Activated naive CD8-positive, alpha-beta T cell (primary cell): ENCODE data around the gene DCP1A.
"Not testable (repeated sequence)": the region's sequence is repeated elsewhere in the genome, so short reads cannot be mapped to it uniquely, and the experiment has no call there.

Source experiments
- H3K27ac Mint-ChIP-seq: one replicate; pipeline ENCODE4 v1.8.0; 2021; ENCODE audit warnings: mixed read lengths
- H3K27me3 Mint-ChIP-seq: one replicate; pipeline ENCODE4 v1.8.0; 2021; ENCODE audit warnings: mixed read lengths
- H3K36me3 Mint-ChIP-seq: one replicate; pipeline ENCODE4 v1.8.0; 2021; ENCODE audit warnings: mixed read lengths
- H3K4me1 Mint-ChIP-seq: one replicate; pipeline ENCODE4 v1.8.0; 2021; ENCODE audit warnings: low read depth, mixed read lengths
- H3K4me3 Mint-ChIP-seq: one replicate; pipeline ENCODE4 v1.8.0; 2021; ENCODE audit warnings: mild to moderate bottlenecking, mixed read lengths
- H3K9me3 Mint-ChIP-seq: one replicate; pipeline ENCODE4 v1.8.0; 2021; ENCODE audit warnings: low read depth, mixed read lengths

Gene DCP1A

DNA sequence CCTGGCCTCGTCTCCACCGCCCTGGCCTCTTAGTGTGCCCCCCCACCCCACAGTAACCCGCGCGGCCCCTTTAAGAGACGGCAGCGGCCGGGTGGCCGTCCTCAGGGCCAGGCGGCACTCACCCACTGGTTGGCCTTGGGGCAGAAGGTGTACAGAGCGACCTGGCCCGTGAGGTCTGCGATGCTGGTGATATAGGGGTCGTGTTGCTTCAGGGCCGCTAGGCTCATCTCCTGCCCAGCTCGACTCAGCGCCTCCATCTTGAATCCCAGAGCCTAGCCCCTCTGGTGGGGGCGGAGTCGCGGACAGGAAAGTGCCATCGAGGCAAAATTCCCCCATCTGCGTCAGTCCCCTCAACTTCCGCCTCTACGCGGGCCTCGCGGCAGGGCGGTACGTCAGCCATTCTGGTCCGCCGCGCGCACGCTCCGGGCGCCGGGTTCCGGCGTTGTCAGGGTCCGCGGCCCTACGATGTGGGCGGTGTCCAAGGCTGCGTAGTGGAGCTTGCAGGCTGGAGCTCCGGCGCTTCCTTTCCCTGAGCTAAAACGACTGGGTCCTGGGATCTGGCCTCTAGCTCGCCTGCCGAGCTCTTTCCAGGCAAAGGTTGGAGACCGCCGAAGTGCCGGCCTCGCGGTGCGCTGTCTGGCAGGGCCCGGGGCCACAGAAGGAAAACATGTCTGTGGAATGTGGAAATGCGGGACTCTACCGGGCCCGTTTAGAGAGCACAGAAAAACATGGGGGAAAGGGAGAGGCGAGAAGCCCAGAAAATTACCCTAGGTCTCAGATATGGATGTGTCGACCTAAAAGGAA lies at the start of gene DCP1A:
DCP1A (minus strand) TSS at position 283 of the 804 bp plus-strand sequence; CDS start at position 257, 26 bp downstream.
- Mint-ChIP-seq H3K27ac (peak within 1 kb of the TSS; percentile 98), H3K4me1 (peaks cover 35% of the 10 kb centered on the region), H3K27me3 (no peaks in the 10 kb centered on the region), H3K36me3 (no peaks in the 10 kb centered on the region), H3K4me3 (peak within 1 kb of the TSS; percentile 97), H3K9me3 (no peaks in the 10 kb centered on the region)

DNA sequence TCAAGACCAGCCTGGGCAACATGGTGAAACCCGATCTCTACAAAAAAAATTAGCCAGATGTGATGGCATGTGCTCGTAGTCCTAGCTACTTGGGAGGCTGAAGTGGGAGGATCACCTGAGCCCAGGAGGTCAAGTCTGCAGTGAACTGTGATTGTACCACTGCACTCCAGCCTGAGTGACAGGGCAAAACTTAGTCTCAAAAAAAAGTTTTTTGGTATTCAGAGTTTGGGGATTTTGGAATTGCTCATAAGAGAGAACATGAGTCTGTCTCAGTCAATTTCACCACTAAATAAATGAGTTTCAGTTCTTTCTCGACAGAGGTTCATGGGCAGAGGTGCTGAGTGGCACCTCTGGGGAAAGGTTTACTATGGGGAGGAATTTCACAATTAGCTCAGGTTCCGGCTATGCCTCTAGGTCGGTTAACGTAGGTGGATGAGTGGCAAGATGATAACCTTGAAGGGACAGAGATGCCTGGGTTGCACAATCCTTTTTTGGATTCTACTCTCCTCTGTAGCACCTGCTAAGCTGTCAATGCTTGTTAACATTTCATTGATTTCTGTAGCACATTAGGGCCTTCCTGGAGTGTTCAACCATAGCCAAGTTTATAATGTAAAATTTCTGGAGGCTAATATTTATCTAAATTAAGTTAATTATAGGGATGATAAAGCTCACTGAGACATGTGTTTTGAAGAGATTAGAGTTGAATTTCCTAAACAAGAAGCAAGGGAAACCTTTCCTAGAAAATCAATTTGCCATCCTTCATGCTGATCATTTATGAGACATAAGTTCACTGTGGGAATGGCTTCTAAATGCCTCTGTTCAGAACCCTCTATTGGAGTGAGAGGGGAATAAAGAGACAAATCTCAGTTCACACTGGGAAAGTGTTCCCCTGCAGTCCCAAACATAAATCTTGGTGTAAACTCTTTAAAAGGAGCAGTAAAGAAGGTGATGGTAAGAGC lies 37.4 kb upstream of the DCP1A start:
- H3K27ac Mint-ChIP-seq: no peak overlapping the region
- peaks cover 3% of the 10 kb centered on the region for H3K9me3 Mint-ChIP-seq
- no peaks in the 10 kb centered on the region for H3K4me1 Mint-ChIP-seq
- peaks cover 21% of the 10 kb centered on the region for H3K27me3 Mint-ChIP-seq
- H3K36me3 Mint-ChIP-seq: no peaks in the 10 kb centered on the region
- no peak overlapping the region for H3K4me3 Mint-ChIP-seq

DNA sequence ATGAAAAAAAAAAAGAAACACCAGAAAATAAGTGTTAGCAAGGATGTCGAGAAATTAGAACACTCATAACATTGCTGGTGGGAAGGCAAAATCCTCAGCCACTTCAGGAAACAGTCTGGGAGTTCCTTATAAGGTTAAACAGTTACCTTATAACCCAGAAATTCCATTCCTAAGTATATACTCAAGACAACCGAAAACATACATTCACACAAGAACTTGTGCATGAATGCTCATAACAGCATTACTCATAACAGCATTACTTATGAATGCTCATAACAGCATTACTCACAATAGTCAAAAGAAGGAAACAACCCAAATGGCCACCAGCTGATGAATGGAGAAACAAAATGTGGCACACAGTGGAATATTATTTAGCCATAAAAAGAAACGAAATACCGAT lies 34.8 kb upstream of the DCP1A start:
- Mint-ChIP-seq H3K4me1 (no peaks in the 10 kb centered on the region), H3K9me3 (peaks cover 3% of the 10 kb centered on the region), H3K27ac (no peak overlapping the region), H3K27me3 (peaks cover 23% of the 10 kb centered on the region), H3K4me3 (no peak overlapping the region), H3K36me3 (no peaks in the 10 kb centered on the region)

DNA sequence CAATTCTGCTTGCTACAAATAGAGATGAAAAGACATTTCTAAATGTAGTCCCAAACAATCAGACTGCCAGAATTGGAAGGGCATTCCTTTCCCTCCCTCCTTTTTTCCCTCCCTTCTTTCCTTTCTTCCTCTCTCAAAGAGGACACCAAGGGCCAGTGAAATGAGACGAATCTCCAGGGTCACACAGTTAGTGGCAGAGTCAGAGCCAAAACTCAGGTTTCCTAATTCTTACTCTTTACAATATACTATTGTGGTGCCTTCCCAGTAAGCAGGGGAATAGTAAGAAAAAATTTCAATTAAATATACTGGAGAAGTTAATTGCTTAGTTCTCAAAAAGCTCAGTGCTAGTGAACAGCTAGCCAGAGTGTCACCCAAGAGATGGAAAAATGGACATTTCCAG lies 33.0 kb upstream of the DCP1A start:
- H3K9me3 Mint-ChIP-seq: no peaks in the 10 kb centered on the region
- H3K27me3 Mint-ChIP-seq: peaks cover 15% of the 10 kb centered on the region
- no peak overlapping the region for H3K27ac Mint-ChIP-seq
- H3K4me1 Mint-ChIP-seq: no peaks in the 10 kb centered on the region
- no peak overlapping the region for H3K4me3 Mint-ChIP-seq
- H3K36me3 Mint-ChIP-seq: no peaks in the 10 kb centered on the region

DNA sequence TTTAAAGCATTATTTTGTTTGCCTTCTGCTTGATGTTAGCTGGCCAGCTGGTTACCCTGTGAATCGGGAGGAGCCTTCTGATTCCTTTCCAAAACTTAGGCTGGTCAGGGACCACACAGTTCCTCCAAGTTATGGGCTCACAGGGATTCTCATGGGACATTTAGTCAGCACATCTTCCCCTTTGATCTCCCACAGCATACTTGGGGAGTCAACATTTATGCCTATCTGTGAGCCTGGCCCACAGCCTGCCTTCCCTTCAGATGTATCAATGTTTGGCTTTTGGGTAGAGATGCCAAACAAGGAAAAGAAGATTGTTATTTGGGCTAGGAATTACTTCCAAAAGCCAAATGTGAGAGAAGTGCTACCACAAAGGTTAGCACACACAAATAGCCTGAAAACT lies 32.6 kb upstream of the DCP1A start:
- Mint-ChIP-seq H3K4me3 (no peak overlapping the region), H3K27ac (no peak overlapping the region), H3K4me1 (no peaks in the 10 kb centered on the region), H3K27me3 (peaks cover 16% of the 10 kb centered on the region), H3K36me3 (no peaks in the 10 kb centered on the region), H3K9me3 (no peaks in the 10 kb centered on the region)

DNA sequence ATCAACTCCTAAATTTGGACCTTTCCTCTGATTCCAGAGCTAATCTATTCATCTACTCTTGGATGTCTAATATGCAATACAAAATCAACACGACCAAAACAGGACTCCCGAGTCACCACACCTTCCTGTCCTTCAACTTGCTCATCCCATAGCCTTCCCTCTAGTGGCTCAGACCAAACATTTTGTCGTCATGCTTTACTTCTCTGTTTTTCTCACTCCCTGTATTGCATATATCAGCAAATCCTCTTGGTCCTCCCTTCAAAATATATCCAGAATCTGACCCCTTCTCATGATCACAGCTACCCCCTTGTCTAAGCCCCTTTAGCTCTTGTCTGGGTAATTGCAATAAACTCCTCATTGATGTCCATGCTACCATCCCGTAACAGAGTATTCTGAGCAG lies 30.5 kb upstream of the DCP1A start:
- no peaks in the 10 kb centered on the region for H3K4me1 Mint-ChIP-seq
- H3K4me3 Mint-ChIP-seq: no peak overlapping the region
- no peak overlapping the region for H3K27ac Mint-ChIP-seq
- H3K36me3 Mint-ChIP-seq: no peaks in the 10 kb centered on the region
- H3K27me3 Mint-ChIP-seq: peaks cover 18% of the 10 kb centered on the region
- no peaks in the 10 kb centered on the region for H3K9me3 Mint-ChIP-seq

DNA sequence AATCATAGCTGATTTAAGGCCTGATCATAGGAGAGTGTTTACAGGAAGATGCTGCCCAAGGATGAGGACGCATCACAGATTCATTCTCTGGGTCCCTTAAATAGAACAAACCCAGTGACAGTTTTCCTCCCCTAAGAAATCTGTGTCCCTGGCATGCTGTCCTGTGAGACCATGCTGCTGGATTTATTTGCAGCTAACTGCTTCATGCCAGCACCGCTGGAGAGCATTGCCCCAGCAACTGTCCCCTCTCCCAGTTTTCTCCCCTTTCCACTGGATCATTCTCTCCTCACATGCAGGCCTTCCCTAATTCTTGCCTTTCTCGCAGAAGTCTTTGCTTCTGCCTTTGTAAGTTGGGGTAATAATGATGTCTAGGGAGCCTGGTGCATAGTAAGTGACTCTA lies 29.3 kb upstream of the DCP1A start:
- Mint-ChIP-seq H3K4me1 (no peaks in the 10 kb centered on the region), H3K27ac (no peak overlapping the region), H3K4me3 (no peak overlapping the region), H3K27me3 (peaks cover 25% of the 10 kb centered on the region), H3K9me3 (no peaks in the 10 kb centered on the region), H3K36me3 (no peaks in the 10 kb centered on the region)

DNA sequence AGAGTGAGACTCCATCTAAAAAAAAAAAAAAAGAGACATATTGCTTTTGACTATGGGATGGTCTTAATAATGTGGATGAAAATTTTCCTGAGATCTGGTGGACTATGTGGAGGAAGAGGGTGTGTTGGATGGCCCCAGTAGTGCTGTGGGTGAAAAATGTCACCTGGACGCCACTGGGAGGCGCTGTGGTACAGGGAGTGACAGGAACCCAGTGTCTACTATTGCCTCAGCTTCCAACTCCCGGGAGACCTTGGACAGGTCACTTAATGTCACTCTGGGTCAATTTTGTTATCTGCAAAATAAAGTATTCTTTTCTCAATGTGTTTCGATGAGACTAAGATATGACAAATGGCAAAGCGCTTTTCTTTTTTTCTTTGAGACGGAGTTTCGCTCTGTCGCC lies 27.7 kb upstream of the DCP1A start:
- Mint-ChIP-seq H3K4me1 (no peaks in the 10 kb centered on the region), H3K27ac (no peak overlapping the region), H3K9me3 (no peaks in the 10 kb centered on the region), H3K27me3 (peaks cover 26% of the 10 kb centered on the region), H3K36me3 (no peaks in the 10 kb centered on the region), H3K4me3 (no peak overlapping the region)

DNA sequence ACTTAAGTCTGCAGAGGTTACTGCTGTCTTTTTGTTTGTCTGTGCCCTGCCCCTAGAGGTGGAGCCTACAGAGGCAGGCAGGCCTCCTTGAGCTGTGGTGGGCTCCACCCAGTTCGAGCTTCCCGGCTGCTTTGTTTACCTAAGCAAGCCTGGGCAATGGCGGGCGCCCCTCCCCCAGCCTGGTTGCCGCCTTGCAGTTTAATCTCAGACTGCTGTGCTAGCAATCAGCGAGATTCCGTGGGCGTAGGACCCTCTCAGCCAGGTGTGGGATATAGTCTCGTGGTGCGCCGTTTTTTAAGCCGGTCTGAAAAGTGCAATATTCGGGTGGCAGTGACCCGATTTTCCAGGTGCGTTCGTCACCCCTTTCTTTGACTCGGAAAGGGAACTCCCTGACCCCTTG lies 23.4 kb upstream of the DCP1A start:
- H3K4me3 Mint-ChIP-seq, H3K36me3 Mint-ChIP-seq, H3K9me3 Mint-ChIP-seq, H3K27ac Mint-ChIP-seq, H3K4me1 Mint-ChIP-seq: not testable (repeated sequence)
- H3K27me3 Mint-ChIP-seq: peaks cover 17% of the 10 kb centered on the region

DNA sequence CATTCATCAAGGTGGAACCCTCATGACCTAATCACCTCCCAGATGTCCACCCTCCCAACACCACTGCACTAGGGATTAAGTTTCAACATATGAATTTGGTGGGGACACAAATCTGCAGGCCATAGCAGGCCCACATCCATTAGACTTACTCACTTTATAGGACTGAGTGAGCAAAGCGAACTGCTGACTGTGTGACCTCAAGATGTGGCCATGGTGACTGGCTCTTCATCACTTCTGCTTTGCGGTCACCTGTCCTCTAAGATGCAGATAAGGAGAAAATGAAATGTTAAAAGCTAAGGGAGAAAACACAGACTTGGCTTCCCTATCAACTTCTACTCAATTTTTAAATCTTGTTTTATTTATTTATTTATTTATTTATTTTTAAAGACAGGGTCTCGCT lies 14.5 kb upstream of the DCP1A start:
- Mint-ChIP-seq H3K4me1 (no peaks in the 10 kb centered on the region), H3K9me3 (no peaks in the 10 kb centered on the region), H3K27ac (no peak overlapping the region), H3K27me3 (no peaks in the 10 kb centered on the region), H3K36me3 (no peaks in the 10 kb centered on the region), H3K4me3 (no peak overlapping the region)

DNA sequence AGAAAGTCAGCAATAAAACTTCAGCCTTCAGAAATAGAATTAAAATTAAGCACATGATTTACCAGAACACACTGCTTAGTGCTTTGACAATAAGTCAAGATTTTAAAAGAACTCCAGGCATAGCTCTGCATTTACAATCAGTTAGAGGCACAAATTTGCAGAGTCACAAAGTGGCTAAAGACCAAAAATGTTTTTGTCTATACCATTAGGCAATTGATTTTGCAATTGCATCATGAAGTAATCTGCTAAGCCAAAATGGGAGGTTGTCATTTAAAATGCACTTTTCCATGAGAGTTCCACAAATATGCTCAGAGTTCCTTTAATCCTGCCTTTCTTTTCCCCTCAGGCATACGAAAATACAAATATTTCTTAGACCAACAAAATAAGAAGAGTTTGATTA lies 10.1 kb upstream of the DCP1A start:
- H3K27me3 Mint-ChIP-seq: no peaks in the 10 kb centered on the region
- no peaks in the 10 kb centered on the region for H3K9me3 Mint-ChIP-seq
- H3K4me1 Mint-ChIP-seq: no peaks in the 10 kb centered on the region
- no peak overlapping the region for H3K27ac Mint-ChIP-seq
- no peaks in the 10 kb centered on the region for H3K36me3 Mint-ChIP-seq
- H3K4me3 Mint-ChIP-seq: no peak overlapping the region

DNA sequence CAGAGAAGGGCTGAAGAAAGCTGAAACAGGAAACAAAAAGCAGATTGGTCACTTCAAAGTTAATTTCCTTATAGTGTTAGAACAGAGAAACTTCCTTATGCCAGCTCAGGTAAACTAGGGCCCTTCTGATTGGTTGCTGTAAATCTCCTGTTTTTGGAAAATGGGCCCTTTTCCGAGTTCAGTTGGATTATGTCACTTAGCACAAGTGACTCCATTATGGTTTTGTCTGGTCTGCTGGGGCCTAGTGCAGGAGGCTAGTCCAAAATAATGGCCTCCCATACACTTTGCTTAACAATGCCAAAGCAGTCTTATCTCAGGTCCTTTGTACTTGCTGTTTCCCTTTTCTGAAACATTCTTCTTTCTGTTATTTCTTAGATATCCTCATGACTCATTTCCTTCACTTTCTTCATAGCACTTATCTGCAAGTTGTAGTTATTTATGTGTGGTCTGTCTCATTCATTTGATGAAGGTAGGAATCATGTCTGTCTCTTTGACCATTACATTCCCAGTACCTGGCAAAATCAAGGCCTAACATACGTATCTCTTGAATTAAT lies 7.7 kb upstream of the DCP1A start:
- no peaks in the 10 kb centered on the region for H3K27me3 Mint-ChIP-seq
- no peaks in the 10 kb centered on the region for H3K9me3 Mint-ChIP-seq
- no peaks in the 10 kb centered on the region for H3K36me3 Mint-ChIP-seq
- no peak overlapping the region for H3K27ac Mint-ChIP-seq
- H3K4me3 Mint-ChIP-seq: no peak overlapping the region
- no peaks in the 10 kb centered on the region for H3K4me1 Mint-ChIP-seq

DNA sequence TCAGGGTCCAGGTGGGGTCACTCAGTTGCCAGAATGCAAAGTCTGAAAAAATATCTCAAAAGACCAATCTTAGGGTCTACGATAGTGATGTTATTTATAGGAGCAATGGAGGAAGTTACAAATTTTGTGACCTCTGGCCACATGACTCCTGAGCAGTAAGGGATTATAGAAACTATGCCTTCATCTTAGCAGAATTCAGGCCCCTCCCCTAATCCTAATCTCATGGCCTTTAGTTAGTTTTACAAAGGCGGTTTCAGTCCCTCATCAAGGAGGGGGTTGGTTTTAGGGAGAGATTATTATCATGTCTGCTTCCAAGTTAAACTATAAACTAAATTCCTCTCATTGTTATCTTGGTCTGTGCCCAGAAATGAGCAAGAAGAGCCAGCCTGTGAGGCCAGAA lies 5.9 kb upstream of the DCP1A start:
- no peaks in the 10 kb centered on the region for H3K36me3 Mint-ChIP-seq
- no peak overlapping the region for H3K4me3 Mint-ChIP-seq
- no peak overlapping the region for H3K27ac Mint-ChIP-seq

DNA sequence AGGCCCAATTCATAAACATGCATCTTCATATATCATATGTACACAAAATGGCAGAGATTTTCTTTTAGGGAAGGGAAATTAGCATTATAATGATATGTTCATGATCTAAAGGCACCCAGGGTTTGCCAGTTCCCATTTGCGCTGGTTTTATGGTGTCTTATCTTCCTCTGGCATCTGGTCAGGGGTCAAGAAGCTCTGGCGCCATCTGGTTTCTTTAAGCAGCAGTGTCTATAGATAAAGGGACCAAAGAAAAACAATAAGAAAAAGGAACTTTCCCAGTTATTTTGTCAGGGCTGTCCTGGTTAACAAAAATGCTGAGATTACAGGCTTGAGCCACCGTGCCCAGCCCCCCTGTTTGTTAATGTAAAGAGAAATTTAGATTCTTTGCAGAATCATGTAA lies 3.3 kb upstream of the DCP1A start:
- H3K36me3 Mint-ChIP-seq: no peaks in the 10 kb centered on the region
- no peaks in the 10 kb centered on the region for H3K27me3 Mint-ChIP-seq
- no peak overlapping the region for H3K27ac Mint-ChIP-seq
- no peaks in the 10 kb centered on the region for H3K9me3 Mint-ChIP-seq
- H3K4me3 Mint-ChIP-seq: no peak overlapping the region
- peaks cover 12% of the 10 kb centered on the region for H3K4me1 Mint-ChIP-seq

More for the DNA sequence above, 5.9 kb upstream of the DCP1A start:
- no peaks in the 10 kb centered on the region for H3K9me3 Mint-ChIP-seq
- no peaks in the 10 kb centered on the region for H3K27me3 Mint-ChIP-seq
- no peaks in the 10 kb centered on the region for H3K4me1 Mint-ChIP-seq

DNA sequence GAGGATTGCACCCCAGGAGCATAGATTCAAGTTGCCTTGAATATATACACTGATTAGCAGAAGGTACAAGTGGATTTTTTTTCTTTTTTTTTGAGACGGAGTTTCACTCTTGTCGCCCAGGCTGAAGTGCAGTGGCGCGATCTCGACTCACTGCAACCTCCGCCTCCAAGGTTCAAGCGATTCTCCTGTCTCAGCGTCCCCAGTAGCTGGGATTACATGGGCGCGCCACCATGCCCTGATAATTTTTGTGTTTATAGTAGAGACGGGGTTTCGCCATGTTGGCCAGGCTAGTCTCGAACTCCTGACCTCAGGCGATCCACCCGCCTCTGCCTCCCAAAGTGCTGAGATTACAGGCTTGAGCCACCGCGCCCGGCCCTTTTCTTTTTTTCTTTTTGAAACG lies 775 bp upstream of the DCP1A start:
- H3K4me1 Mint-ChIP-seq: peaks cover 30% of the 10 kb centered on the region
- H3K4me3 Mint-ChIP-seq: peak overlapping the region; percentile 97
- not testable (repeated sequence) for H3K9me3 Mint-ChIP-seq, H3K36me3 Mint-ChIP-seq, H3K27me3 Mint-ChIP-seq
- H3K27ac Mint-ChIP-seq: peak overlapping the region; percentile 98
